Measurements from ENCODE around the gene GNAT2.

GNAT2 gene

GRCh38 chr1:109654519-109654918 is 35.1 kb upstream of the GNAT2 start:
- no peak for DNase-seq (ENCODE audit: low read depth, low spot score)
- H3K9ac ChIP-seq (ENCODE audit: insufficient read length, low read depth): no peak overlapping the region
- H3K36me3 ChIP-seq (ENCODE audit: insufficient read depth, insufficient read length, low read length): no peaks in the 10 kb centered on the region
- TF ChIP-seq ZNF274 (IDR thresholded peaks at IDR 0.05; ENCODE audit: low read depth, low read length): no peak
- TF ChIP-seq YY1 (IDR thresholded peaks at IDR 0.05; ENCODE audit: insufficient read depth, insufficient read length): no peak
- no peak for TF ChIP-seq SUZ12 (IDR thresholded peaks at IDR 0.05; ENCODE audit: extremely low read depth, insufficient read depth, insufficient read length)
- no peak overlapping the region for H3K4me3 ChIP-seq (ENCODE audit: insufficient read length, low read depth)
- peaks cover 9% of the 10 kb centered on the region for H3K27me3 ChIP-seq (ENCODE audit: insufficient read depth, insufficient read length)
- no peaks in the 10 kb centered on the region for H3K4me1 ChIP-seq (ENCODE audit: insufficient read depth, insufficient read length)
- H3K9me3 ChIP-seq (ENCODE audit: insufficient read depth, low read length): no peaks in the 10 kb centered on the region

- H3K9ac ChIP-seq (ENCODE audit: insufficient read length, low read depth): no peak overlapping the region
- no peak overlapping the region for H3K4me3 ChIP-seq (ENCODE audit: insufficient read length, low read depth)
- H3K4me1 ChIP-seq (ENCODE audit: insufficient read depth, insufficient read length): no peaks in the 10 kb centered on the region
- H3K27me3 ChIP-seq (ENCODE audit: insufficient read depth, insufficient read length): peaks cover 9% of the 10 kb centered on the region
- H3K36me3 ChIP-seq (ENCODE audit: insufficient read depth, insufficient read length, low read length): no peaks in the 10 kb centered on the region
- TF ChIP-seq YY1 (IDR thresholded peaks at IDR 0.05; ENCODE audit: insufficient read depth, insufficient read length) (no peak), ZNF274 (IDR thresholded peaks at IDR 0.05; ENCODE audit: low read depth, low read length) (no peak), SUZ12 (IDR thresholded peaks at IDR 0.05; ENCODE audit: extremely low read depth, insufficient read depth, insufficient read length) (no peak)
- no peaks in the 10 kb centered on the region for H3K9me3 ChIP-seq (ENCODE audit: insufficient read depth, low read length)
- no peak for DNase-seq (ENCODE audit: low read depth, low spot score)
Observed at GRCh38 chr1:109653306-109653705, 33.9 kb upstream of the GNAT2 start.

- Histone ChIP-seq H3K4me3 (ENCODE audit: insufficient read length, low read depth) (no peak overlapping the region), H3K4me1 (ENCODE audit: insufficient read depth, insufficient read length) (no peaks in the 10 kb centered on the region), H3K36me3 (ENCODE audit: insufficient read depth, insufficient read length, low read length) (no peaks in the 10 kb centered on the region), H3K9me3 (ENCODE audit: insufficient read depth, low read length) (no peaks in the 10 kb centered on the region), H3K9ac (ENCODE audit: insufficient read length, low read depth) (no peak overlapping the region), H3K27me3 (ENCODE audit: insufficient read depth, insufficient read length) (peaks cover 9% of the 10 kb centered on the region)
- TF ChIP-seq YY1 (IDR thresholded peaks at IDR 0.05; ENCODE audit: insufficient read depth, insufficient read length) (no peak), ZNF274 (IDR thresholded peaks at IDR 0.05; ENCODE audit: low read depth, low read length) (no peak), SUZ12 (IDR thresholded peaks at IDR 0.05; ENCODE audit: extremely low read depth, insufficient read depth, insufficient read length) (no peak)
- no peak for DNase-seq (ENCODE audit: low read depth, low spot score)
Observed at GRCh38 chr1:109652402-109652801, 33.0 kb upstream of the GNAT2 start.

- Histone ChIP-seq H3K4me1 (ENCODE audit: insufficient read depth, insufficient read length) (no peaks in the 10 kb centered on the region), H3K4me3 (ENCODE audit: insufficient read length, low read depth) (no peak overlapping the region), H3K9me3 (ENCODE audit: insufficient read depth, low read length) (no peaks in the 10 kb centered on the region), H3K9ac (ENCODE audit: insufficient read length, low read depth) (no peak overlapping the region), H3K27me3 (ENCODE audit: insufficient read depth, insufficient read length) (peaks cover 9% of the 10 kb centered on the region), H3K36me3 (ENCODE audit: insufficient read depth, insufficient read length, low read length) (no peaks in the 10 kb centered on the region)
- no peak for DNase-seq (ENCODE audit: low read depth, low spot score)
- no peak for TF ChIP-seq SUZ12 (IDR thresholded peaks at IDR 0.05; ENCODE audit: extremely low read depth, insufficient read depth, insufficient read length)
- TF ChIP-seq ZNF274 (IDR thresholded peaks at IDR 0.05; ENCODE audit: low read depth, low read length): no peak
- TF ChIP-seq YY1 (IDR thresholded peaks at IDR 0.05; ENCODE audit: insufficient read depth, insufficient read length): no peak
Observed at GRCh38 chr1:109650609-109651008, 31.2 kb upstream of the GNAT2 start.

- peaks cover 4% of the 10 kb centered on the region for H3K27me3 ChIP-seq (ENCODE audit: insufficient read depth, insufficient read length)
- no peak for TF ChIP-seq YY1 (IDR thresholded peaks at IDR 0.05; ENCODE audit: insufficient read depth, insufficient read length)
- TF ChIP-seq ZNF274 (IDR thresholded peaks at IDR 0.05; ENCODE audit: low read depth, low read length): no peak
- TF ChIP-seq SUZ12 (IDR thresholded peaks at IDR 0.05; ENCODE audit: extremely low read depth, insufficient read depth, insufficient read length): no peak
- no peak overlapping the region for H3K4me3 ChIP-seq (ENCODE audit: insufficient read length, low read depth)
- no peak for DNase-seq (ENCODE audit: low read depth, low spot score)
- H3K36me3 ChIP-seq (ENCODE audit: insufficient read depth, insufficient read length, low read length): no peaks in the 10 kb centered on the region
- H3K9me3 ChIP-seq (ENCODE audit: insufficient read depth, low read length): no peaks in the 10 kb centered on the region
- no peak overlapping the region for H3K9ac ChIP-seq (ENCODE audit: insufficient read length, low read depth)
- peaks cover 4% of the 10 kb centered on the region for H3K4me1 ChIP-seq (ENCODE audit: insufficient read depth, insufficient read length)
Observed at GRCh38 chr1:109649491-109649914, 30.1 kb upstream of the GNAT2 start.

GRCh38 chr1:109644670-109645069 is 25.3 kb upstream of the GNAT2 start:
- Histone ChIP-seq H3K9ac (ENCODE audit: insufficient read length, low read depth) (no peak overlapping the region), H3K4me1 (ENCODE audit: insufficient read depth, insufficient read length) (peaks cover 17% of the 10 kb centered on the region), H3K36me3 (ENCODE audit: insufficient read depth, insufficient read length, low read length) (no peaks in the 10 kb centered on the region), H3K27me3 (ENCODE audit: insufficient read depth, insufficient read length) (peaks cover 16% of the 10 kb centered on the region), H3K9me3 (ENCODE audit: insufficient read depth, low read length) (no peaks in the 10 kb centered on the region), H3K4me3 (ENCODE audit: insufficient read length, low read depth) (no peak overlapping the region)
- DNase-seq (ENCODE audit: low read depth, low spot score): no peak
- TF ChIP-seq SUZ12 (IDR thresholded peaks at IDR 0.05; ENCODE audit: extremely low read depth, insufficient read depth, insufficient read length) (no peak), YY1 (IDR thresholded peaks at IDR 0.05; ENCODE audit: insufficient read depth, insufficient read length) (no peak), ZNF274 (IDR thresholded peaks at IDR 0.05; ENCODE audit: low read depth, low read length) (no peak)

GRCh38 chr1:109643385-109644230 is 24.2 kb upstream of the GNAT2 start:
- Histone ChIP-seq H3K4me1 (ENCODE audit: insufficient read depth, insufficient read length) (peaks cover 21% of the 10 kb centered on the region), H3K9me3 (ENCODE audit: insufficient read depth, low read length) (no peaks in the 10 kb centered on the region), H3K9ac (ENCODE audit: insufficient read length, low read depth) (peak overlapping the region; percentile 43), H3K4me3 (ENCODE audit: insufficient read length, low read depth) (no peak overlapping the region), H3K36me3 (ENCODE audit: insufficient read depth, insufficient read length, low read length) (no peaks in the 10 kb centered on the region), H3K27me3 (ENCODE audit: insufficient read depth, insufficient read length) (peaks cover 16% of the 10 kb centered on the region)
- DNase-seq (ENCODE audit: low read depth, low spot score): peak; percentile 90
- no peak for TF ChIP-seq ZNF274 (IDR thresholded peaks at IDR 0.05; ENCODE audit: low read depth, low read length)
- no peak for TF ChIP-seq YY1 (IDR thresholded peaks at IDR 0.05; ENCODE audit: insufficient read depth, insufficient read length)
- TF ChIP-seq SUZ12 (IDR thresholded peaks at IDR 0.05; ENCODE audit: extremely low read depth, insufficient read depth, insufficient read length): no peak

All from NT2/D1 (cell line).